Measurements from ENCODE around the gene EPS15.

Gene EPS15

DNA sequence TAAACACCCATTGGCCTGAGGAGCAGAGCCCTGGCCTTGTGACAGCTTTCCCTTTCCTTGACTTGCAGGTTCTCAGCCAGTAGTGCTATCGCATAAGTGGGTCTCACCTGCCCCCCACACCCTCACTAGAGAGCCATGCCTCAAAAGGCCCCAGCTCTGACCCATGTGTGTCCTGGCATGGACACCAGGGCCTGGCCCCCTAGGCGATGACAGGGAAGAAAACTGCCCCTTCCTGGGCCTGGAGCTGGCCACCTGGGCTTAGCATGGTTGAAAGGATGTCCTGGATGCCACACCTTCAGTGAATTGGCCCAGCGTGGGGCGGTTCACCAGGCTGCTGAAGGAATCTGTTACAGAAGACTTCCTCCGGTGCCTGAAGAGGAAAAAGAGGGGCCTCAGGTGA, 207.2 kb downstream of the EPS15 start:
- FAIRE-seq: no peak

GRCh38 chr1:51310871-51311613, 208.0 kb downstream of the EPS15 start:
- FAIRE-seq: no peak

GRCh38 chr1:51309291-51309690, 209.8 kb downstream of the EPS15 start:
- no peak for FAIRE-seq

GRCh38 chr1:51308636-51309035, 210.4 kb downstream of the EPS15 start:
- no peak for FAIRE-seq

GRCh38 chr1:51306950-51307349, 212.1 kb downstream of the EPS15 start:
- no peak for FAIRE-seq

- FAIRE-seq: no peak
These were observed 213.7 kb downstream of the EPS15 start for GRCh38 chr1:51305371-51305823.

- no peak for FAIRE-seq
These were observed 214.7 kb downstream of the EPS15 start for GRCh38 chr1:51304360-51304759.

Measured in A204.1 (cell line).